T-helper 1 cell (primary cell): ENCODE measurements around the gene CAPN5.

Experiments used
- DNase-seq, 5 donors: peaks; one replicate each; pipeline ENCODE4 v3.0.0-alpha.2; 2012 to 2020

The CAPN5 gene

DNA sequence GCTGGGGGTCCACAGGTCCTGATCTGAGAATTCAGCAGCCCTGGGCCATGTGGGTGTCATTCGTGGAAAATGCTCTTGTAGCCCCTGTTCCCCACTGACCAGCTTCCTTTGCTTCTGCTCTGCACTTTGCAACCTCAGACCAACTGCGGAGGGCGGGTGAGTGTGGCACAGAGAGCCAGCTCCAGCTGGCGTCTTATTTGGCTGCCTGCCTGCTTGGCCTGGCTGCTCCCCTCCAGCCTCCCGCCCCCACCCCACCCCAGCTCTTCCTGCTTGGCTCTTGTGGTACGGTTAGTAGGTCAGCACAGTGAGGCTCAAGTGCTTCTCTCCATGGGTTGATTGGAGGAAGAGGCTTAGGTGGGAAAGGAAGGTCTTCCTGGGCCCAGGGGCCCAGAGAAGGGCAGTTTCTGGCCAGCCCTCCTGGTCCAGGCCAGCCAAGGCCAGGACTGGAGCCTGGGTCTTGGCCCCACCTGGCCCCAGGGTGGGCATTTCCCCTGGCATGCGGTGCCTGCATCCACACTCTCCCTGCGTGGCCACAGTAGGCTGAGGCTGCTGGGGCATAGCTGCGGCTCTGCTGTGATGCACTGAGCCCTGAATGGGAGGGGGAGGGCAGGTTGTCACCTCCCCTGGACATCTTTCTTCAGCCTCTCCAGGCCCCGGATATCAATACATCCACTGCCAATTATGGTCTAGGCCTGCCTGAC is 87.8 kb downstream of the CAPN5 start:
- no peak for DNase-seq

DNA sequence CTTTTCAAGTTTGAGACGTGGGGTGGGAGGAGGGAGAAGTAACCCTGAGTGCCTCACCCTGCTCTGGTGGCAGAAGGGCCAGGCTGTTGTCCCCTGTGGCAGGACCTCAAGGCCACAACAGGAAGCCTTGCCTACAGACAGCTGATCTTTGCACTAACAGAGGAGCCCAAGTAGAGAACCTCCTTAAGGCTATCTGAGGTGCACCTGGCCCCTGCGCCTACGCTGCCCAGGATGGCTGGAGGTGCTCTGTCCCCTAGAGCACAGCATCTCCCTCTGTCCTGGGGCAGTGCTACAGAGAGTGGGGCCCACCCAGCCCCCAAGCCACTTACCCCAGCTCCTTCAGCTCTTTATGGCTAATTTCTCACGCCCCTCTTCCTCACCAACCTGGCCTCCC is 88.3 kb downstream of the CAPN5 start:
- no peak for DNase-seq

DNA sequence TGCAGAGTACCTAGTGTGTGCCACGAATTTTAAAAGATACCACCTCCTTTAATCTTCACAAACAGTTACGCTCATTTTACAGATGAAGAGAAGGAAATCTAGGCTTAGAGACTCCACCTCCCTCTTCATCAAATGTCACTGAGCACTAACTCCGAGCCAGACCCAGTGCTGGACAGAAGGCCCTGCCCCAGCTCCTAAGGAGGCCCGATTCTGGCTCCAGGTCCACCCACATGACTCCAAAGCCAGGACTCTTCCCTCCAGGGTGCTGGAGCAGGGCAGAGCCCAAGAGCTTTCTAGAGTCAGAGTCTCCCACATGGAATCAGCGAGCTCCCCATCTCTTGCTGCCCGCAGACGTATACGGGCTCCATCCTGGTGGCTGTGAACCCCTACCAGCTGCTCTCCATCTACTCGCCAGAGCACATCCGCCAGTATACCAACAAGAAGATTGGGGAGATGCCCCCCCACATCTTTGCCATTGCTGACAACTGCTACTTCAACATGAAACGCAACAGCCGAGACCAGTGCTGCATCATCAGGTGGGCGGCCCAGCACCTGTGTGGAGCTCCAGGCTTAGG is 88.9 kb downstream of the CAPN5 start:
- DNase-seq, result no peak

DNA sequence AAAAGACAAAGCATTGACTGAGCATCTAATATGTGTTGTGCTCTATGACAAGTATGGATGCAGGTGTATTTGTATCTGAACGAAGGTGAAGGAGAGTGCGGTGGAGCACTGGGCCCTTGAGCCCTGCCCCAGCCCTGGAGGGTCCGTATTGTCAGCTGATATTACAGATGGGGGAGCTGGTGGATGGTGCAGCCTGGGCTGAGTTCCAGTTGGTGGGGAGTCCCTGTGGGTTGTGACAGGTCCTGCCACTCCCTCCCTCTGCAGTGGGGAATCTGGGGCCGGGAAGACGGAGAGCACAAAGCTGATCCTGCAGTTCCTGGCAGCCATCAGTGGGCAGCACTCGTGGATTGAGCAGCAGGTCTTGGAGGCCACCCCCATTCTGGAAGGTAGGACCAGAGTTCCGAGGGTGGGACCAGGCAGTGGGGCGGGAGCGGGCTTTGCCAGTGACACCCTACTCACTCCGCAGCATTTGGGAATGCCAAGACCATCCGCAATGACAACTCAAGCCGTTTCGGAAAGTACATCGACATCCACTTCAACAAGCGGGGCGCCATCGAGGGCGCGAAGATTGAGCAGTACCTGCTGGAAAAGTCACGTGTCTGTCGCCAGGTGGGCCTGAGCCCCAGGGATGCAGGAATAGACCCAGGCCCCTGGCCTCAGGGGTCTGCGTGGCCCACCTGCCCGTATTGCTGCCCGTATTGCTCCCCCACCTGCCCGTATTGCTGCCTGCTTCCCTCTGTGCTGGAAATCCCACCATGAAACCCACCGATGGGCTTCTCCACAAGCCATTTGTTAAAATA is 89.8 kb downstream of the CAPN5 start:
- no peak for DNase-seq

DNA sequence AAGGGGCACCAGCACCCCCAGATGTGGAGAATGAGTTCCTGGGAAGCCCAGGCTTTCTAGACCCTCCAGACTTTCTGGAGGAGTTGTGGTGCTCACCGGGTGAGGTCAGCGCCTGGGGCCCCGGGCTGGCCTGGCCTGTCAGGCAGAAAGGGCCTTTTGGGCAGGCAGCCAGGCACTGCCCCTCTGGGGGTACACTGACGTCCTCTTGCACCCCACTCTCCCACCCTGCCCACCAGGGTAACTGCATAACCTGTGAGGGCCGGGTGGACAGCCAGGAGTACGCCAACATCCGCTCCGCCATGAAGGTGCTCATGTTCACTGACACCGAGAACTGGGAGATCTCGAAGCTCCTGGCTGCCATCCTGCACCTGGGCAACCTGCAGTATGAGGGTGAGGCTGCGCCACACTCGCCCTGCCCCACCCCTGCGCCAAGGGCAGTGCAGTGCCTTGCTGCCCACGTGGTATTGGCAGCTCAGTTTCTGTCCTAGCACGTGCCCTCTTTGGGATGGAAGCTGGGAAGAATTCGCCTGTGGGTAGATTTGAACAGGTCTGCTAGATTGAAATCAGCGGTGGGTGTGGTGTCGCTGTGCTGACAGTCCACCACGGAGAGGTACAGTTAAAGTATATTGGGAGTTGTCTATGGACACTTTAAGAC is 91.4 kb downstream of the CAPN5 start:
- DNase-seq, result no peak

DNA sequence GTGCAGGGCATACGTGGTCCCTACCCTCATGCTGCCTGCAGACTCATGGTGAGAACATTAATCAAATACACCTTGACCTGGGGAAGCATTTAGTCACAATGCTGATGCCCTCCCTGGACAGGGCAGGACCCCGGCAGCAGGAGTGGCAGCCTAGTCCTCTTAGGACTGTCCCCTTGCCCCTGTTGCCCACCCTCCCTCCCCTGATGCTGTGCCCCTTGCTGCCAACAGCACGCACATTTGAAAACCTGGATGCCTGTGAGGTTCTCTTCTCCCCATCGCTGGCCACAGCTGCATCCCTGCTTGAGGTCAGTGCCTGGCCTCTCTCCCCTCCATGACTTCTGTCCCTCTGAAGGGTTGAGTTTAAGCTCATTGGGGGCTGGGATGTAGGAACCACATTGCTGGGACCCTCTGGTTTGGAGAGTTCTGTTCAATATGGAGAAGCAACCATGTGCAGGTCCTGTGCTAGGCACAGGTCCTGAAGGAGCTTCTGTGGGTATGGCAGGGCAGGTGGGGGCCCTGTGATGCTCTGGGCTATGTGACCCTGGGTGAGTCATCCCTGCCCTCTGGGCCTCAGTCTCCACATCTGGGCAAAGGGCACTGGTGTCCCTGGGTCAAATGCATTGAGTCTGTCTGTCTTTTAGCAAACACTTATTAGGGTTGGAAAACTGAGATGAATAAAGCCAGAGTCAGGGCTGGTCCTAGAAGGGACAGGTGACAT is 92.6 kb downstream of the CAPN5 start:
- no peak for DNase-seq

DNA sequence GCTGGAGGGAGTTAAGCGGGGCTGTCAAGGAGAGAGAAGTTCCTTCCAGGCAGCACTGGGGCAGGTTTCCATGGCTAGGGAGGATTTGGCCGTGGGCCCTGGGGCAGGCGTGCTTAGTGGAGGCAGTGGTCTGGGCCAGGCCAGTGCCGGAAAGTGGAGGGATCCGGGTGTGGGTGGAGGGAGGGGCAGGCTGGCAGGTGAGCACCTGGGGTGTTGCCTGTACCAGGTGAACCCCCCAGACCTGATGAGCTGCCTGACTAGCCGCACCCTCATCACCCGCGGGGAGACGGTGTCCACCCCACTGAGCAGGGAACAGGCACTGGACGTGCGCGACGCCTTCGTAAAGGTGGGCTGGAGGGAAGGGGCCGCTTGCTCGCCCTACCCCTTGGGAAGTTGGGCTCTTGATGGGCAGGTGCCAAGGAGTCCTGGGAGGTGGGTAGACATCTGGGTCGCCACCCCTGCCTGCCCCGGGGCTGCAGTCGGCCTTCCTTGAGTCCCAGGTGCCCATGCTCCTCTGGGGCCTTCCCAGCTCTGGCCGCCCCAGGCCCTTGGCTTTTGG is 93.2 kb downstream of the CAPN5 start:
- no peak for DNase-seq

DNA sequence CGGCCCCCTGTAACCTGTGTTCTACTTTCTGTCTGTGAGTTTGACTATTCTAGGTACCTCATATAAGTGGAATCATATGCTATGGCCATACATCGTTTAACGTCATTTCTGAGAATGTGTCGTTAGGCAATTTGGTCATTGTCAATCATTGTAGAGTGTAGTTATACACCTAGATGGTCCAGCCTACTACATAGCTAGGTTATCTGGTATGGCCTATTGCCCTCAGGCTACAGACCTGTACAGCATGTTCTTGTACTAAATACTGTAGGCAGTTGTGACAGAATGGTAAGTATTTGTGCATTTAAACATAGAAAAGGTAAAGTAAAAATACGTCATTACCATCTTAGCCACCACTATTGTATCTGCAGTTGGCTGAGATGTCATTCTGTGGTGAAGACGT is 96.5 kb downstream of the CAPN5 start:
- no peak for DNase-seq

DNA sequence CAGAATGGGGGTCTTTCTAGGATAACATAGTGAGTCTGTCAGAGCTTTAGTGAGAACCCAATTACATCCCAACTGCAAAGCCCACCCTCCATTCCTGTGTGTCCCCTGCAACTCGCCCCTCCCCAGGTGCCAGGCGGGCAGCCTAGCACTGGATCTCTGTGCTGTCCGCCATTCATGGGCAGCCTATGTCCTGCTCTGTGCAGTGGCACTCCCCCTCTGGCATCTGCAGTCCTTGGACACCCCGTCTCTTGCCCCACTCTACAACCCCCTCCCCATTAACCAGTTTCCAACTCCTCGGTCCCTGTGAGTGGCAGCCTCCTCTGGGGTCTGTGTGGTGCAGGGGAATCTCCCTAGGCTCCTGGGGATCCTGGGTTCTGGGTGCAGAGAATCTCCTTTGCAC is 98.3 kb downstream of the CAPN5 start:
- DNase-seq, result no peak

DNA sequence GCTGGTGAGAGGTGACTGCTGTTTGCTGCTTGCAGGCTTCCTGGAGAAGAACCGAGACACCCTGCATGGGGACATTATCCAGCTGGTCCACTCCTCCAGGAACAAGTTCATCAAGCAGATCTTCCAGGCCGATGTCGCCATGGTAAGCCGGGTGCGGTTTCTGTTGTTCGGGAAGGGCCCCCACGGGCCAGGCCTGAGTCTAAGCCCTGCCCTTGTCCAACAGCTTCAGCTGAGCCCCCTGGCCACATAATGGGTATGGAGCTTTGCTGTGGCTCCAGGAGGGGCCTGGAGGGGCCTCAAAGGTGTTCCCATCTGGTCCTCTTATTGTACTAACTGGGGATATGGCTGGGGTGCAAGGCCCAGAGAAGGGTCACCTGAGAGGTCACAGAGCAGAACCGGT is 99.2 kb downstream of the CAPN5 start:
- no peak for DNase-seq

DNA sequence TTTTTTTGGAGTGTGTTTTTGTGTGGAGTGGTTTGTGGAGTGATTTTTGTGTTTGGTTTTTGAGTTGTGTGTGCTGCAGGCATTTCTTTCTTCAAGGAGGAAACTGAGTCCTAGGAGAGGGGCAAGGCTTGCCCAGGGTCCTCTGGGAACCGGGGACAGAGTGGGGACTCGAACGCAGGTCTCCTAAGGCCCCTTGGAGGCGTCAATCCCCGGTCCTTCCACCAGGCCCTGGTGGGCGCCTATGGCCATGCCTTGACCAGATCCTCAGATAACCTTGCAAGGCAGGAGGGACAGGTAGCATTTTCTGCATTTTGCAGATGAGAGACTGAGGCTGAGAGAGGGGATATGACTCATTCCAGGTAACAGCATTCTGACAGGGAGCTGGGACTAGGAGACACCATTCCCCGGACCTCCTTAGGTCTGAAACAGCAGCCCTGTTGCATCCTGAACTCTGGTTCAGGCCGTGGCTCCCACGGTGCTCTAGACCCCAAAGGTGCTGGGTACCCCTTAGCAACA is 100.4 kb downstream of the CAPN5 start:
- DNase-seq, result no peak

DNA sequence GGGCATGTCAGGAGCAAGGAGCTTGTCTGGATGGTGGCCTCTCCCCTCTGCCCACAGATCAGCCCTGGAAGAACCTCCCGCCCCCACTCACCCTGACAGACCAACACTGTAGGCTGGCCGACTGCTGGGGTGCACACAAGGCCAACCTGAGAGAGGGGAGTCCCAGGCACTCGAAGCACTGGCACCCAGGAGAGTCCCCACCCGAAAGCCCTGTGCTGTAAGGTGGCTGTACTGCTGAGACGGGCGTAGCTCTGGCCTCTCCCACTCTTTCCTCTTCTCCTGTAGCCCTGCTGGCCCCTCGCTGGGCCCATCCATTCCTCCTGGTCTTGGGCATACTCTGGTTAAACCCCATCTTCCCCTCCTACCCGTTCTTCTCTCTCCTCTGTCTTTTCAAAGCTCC is 101.0 kb downstream of the CAPN5 start:
- no peak for DNase-seq

DNA sequence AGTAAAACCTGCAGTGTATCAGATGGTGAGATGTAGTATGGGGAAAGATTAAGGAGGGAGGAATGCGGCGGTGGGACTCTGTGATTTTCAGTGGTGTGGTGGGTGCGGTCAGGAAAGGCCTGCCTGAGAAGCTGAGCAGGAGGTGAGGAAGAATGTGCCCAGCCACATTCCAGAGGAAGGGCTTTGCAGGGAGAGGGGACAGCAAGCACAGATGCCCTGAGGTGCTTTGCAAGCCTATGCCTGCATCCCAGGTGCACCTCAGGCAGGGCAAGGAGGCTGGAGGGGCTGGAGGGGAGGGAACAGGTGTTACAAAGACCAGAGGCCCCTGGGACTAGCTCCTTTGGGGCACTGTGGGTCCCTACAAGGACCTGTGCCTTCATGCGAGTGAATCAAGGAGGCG is 103.3 kb downstream of the CAPN5 start:
- DNase-seq, result no peak

DNA sequence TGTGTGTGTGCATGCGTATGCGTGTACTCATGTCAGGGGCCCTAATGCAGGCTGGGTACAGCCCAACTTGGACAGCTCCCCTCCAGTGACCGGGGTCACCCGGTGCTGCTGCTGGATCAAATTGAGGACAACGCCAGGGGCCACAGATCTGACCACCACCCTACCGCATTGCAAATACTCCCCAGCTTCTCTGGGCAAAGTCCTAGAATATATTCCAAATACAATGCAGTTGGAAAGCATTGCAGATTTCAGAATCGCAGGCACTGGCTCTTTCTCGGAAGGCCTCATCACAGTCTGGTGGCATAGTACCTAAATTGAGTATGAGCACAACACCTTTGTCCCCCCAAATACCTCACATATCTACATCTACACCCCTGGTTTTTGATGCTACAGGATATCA is 104.5 kb downstream of the CAPN5 start:
- no peak for DNase-seq

DNA sequence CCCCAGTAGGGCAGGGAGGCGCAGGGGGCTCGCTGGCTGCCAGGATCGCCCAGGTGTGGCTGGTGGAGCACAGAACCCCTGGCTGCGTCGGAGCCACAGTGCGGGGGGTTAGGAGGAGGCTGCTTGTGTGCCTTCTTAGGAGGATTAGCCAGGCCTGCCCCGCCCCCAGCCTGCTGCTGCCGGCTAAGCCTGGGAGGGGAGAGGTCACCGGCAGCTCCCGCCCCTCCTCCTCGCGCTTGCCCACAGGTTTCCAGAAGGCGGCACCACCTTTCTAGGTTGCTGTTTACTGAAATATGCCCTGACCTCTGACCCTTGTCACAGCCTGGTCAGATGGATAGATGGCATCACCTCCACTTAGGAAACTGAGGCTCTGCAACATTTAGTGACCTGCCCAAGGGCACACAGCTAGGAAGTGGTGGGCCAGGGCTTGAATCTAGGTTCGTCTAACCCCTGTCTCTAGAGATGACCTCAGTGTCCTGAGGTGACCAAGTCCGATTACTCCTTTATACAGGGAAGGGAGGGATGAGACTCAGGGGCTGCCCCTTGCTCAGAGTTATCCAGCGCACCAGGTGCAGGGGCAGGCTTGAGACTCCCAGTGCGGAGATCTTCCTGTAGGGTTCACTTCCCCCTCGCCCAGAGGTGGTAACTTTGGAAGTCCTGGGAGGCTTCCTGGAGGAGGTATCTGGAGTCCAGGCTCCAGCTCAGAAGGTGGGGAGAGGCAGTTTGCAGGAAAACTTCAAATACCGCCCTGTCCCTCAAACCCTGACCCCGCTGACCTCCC is 105.3 kb downstream of the CAPN5 start:
- DNase-seq, result no peak

DNA sequence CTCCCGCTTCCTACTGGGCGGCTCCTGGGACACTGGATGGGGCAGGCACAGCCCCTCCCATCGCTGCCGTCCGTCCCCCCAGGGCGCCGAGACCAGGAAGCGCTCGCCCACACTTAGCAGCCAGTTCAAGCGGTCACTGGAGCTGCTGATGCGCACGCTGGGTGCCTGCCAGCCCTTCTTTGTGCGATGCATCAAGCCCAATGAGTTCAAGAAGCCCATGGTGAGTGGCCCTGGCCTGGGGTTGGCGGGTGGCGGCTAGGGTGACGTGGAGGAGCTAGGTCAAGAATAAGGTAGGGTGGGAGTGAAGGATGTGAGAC is 105.9 kb downstream of the CAPN5 start:
- no peak for DNase-seq

DNA sequence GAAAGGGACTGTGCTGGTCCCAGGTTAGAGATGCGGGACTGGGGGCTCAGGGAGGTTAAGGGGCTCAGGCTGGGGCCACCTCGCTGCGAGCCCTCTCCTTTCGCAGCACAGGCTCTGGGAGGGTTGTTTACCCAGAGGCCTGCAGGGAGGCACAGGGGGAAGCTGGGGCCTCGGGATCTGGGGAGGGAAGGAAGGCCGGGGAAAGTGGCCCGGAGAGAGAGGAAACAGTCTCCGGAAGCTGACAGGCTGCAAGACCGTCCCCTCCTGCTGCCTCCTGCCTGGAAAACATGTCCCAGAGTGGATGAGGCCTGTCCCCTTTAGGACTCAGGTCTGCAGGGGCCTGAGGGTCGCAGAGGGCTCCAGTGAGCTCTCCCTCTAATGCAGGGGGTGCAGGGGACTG is 106.7 kb downstream of the CAPN5 start:
- DNase-seq, result no peak

DNA sequence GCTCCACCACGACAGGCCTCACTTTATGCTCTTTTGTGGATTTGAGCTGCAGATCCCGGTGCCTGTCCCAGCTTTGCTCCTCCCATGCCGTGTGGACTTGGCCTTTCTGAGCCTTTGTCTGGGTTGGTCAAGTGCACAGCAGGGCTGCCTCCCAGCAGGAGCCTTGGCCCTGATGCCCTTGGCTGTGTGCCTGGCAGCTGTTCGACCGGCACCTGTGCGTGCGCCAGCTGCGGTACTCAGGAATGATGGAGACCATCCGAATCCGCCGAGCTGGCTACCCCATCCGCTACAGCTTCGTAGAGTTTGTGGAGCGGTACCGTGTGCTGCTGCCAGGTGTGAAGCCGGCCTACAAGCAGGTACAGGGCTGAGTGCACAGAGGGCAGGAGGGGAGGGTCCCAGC is 107.8 kb downstream of the CAPN5 start:
- DNase-seq, result no peak

DNA sequence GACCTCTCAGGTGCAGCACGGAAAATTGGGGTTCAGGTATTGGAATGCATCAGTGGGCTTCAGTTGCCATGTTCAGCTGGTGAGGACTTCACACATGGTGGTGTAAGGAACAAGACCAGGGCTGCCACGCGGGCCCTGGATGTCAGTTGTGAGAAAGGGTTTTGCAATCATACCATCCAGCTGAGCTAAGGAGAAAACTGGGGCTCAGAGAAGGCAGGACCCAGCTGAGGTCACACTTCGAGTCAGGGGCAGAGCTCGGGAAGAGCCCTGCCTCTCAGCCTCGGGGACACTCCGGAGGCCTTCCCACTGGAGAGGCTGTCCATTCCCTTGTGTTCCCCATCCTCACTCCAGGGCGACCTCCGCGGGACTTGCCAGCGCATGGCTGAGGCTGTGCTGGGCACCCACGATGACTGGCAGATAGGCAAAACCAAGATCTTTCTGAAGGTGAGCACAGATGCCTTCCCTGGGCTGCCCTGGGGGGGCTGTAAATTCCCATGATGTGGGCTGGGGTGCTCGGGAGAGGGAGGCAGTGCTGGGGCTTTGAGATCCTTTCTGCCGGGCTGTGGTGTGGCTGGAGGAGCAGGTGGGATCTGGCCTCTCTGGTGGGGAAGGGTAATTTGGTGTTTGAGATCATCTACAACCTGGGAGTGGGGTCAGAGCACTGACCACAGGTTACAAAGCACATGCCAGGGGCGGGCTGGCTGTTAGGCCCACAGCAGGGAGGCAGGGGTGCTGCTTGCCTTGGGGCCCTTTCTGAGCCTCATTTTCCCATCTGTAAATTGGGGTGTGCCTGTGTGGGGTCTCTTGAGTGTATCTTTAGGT is 108.5 kb downstream of the CAPN5 start:
- no peak for DNase-seq
